ENCODE results near the gene BABAM1.

DNA sequence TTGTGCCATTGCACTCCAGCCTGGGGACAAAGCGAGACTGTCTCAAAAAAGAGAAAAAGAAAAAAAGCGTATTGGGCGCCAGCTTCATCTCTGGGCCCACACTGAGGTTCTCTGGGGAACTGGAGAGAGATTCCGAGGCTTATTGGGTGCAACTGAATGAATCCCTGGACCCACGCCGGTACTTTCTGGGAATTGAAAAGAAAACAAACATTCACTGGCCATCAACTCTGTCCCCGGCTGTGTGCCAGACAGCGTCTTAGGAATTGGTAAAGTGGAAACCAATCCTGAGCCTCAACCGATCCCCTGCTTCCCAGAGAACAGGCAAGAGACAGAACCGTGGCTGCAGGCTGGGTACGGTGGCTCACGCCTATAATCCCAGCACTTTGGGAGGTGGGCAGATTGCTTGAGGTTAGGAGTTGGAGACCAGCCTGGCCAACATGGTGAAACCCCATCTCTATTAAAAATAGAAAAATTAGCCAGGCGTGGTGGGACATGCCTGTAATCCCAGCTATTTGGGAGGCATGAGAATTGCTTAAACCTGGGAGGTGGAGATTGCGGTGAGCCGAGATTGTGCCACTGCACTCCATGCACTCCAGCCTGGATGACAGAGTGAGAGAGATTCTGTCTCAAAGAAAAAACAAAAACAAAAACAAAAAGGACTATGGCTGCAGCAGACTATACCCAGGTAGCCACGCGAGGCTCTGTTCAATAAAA, 58.8 kb downstream of the BABAM1 start:
- TF ChIP-seq, protein P1, sequence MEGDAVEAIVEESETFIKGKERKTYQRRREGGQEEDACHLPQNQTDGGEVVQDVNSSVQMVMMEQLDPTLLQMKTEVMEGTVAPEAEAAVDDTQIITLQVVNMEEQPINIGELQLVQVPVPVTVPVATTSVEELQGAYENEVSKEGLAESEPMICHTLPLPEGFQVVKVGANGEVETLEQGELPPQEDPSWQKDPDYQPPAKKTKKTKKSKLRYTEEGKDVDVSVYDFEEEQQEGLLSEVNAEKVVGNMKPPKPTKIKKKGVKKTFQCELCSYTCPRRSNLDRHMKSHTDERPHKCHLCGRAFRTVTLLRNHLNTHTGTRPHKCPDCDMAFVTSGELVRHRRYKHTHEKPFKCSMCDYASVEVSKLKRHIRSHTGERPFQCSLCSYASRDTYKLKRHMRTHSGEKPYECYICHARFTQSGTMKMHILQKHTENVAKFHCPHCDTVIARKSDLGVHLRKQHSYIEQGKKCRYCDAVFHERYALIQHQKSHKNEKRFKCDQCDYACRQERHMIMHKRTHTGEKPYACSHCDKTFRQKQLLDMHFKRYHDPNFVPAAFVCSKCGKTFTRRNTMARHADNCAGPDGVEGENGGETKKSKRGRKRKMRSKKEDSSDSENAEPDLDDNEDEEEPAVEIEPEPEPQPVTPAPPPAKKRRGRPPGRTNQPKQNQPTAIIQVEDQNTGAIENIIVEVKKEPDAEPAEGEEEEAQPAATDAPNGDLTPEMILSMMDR (conservative IDR thresholded peaks at IDR 0.05), result no peak
- TF ChIP-seq ZFX (IDR thresholded peaks at IDR 0.05), result no peak

Measured in C4-2B (cell line).